Measurements from ENCODE around the gene CAV1.

The CAV1 gene

DNA sequence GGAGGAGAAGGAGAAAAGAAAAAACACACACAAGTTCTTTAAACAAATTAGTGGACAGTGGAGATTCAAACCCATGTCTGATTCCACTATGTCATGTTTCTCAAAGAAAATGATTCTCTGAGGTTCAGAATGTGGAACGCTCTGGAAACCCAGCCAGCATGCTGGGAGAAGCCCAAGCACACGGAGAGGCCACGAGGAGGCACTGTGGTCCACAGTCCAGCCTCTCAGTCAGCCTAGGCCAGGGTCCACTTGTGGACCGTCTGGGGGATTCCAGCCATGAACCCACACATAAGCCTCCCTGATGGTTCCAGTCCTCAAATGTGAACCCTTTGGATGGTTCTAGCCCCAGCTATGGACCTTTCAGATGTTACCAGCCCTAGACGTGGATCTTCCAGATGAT lies 73.4 kb downstream of the CAV1 start:
- no peaks in the 10 kb centered on the region for H3K27me3 ChIP-seq (ENCODE audit: control insufficient read depth in 1 of 2, insufficient read depth in 2 of 2, low read length in 2 of 2)
- H3K4me1 ChIP-seq (ENCODE audit: control insufficient read depth in 1 of 2, insufficient read depth in 2 of 2, low read length in 2 of 2) = peaks cover 0 to 5% of the 10 kb centered on the region in 2 donors
- no peak overlapping the region for H3K27ac ChIP-seq (ENCODE audit: low read depth, low read length)
- no peak overlapping the region for H3K4me3 ChIP-seq (ENCODE audit: low read depth in 1 of 2, low read length in 2 of 2)
- H3K9ac ChIP-seq (ENCODE audit: low read depth in 1 of 2, low read length in 2 of 2) = no peak overlapping the region
- no peaks in the 10 kb centered on the region for H3K36me3 ChIP-seq (ENCODE audit: control insufficient read depth in 1 of 2, insufficient read depth in 2 of 2, low read length in 2 of 2)
- H3K9me3 ChIP-seq (ENCODE audit: control insufficient read depth in 1 of 2, low read length in 2 of 2) = no peaks in the 10 kb centered on the region

GRCh38 chr7:116598861-116599260 lies 74.0 kb downstream of the CAV1 start:
- H3K9me3 ChIP-seq (ENCODE audit: control insufficient read depth in 1 of 2, low read length in 2 of 2) = no peaks in the 10 kb centered on the region
- no peaks in the 10 kb centered on the region for H3K4me1 ChIP-seq (ENCODE audit: control insufficient read depth in 1 of 2, insufficient read depth in 2 of 2, low read length in 2 of 2)
- H3K27ac ChIP-seq (ENCODE audit: low read depth, low read length) = no peak overlapping the region
- no peaks in the 10 kb centered on the region for H3K27me3 ChIP-seq (ENCODE audit: control insufficient read depth in 1 of 2, insufficient read depth in 2 of 2, low read length in 2 of 2)
- H3K9ac ChIP-seq (ENCODE audit: low read depth in 1 of 2, low read length in 2 of 2) = no peak overlapping the region
- no peaks in the 10 kb centered on the region for H3K36me3 ChIP-seq (ENCODE audit: control insufficient read depth in 1 of 2, insufficient read depth in 2 of 2, low read length in 2 of 2)
- no peak overlapping the region for H3K4me3 ChIP-seq (ENCODE audit: low read depth in 1 of 2, low read length in 2 of 2)

- Histone ChIP-seq H3K9me3 (ENCODE audit: control insufficient read depth in 1 of 2, low read length in 2 of 2) (no peaks in the 10 kb centered on the region), H3K9ac (ENCODE audit: low read depth in 1 of 2, low read length in 2 of 2) (no peak overlapping the region), H3K27ac (ENCODE audit: low read depth, low read length) (no peak overlapping the region), H3K27me3 (ENCODE audit: control insufficient read depth in 1 of 2, insufficient read depth in 2 of 2, low read length in 2 of 2) (no peaks in the 10 kb centered on the region), H3K4me3 (ENCODE audit: low read depth in 1 of 2, low read length in 2 of 2) (no peak overlapping the region), H3K4me1 (ENCODE audit: control insufficient read depth in 1 of 2, insufficient read depth in 2 of 2, low read length in 2 of 2) (no peaks in the 10 kb centered on the region), H3K36me3 (ENCODE audit: control insufficient read depth in 1 of 2, insufficient read depth in 2 of 2, low read length in 2 of 2) (no peaks in the 10 kb centered on the region)
Observed at GRCh38 chr7:116601426-116601825, 76.6 kb downstream of the CAV1 start.

DNA sequence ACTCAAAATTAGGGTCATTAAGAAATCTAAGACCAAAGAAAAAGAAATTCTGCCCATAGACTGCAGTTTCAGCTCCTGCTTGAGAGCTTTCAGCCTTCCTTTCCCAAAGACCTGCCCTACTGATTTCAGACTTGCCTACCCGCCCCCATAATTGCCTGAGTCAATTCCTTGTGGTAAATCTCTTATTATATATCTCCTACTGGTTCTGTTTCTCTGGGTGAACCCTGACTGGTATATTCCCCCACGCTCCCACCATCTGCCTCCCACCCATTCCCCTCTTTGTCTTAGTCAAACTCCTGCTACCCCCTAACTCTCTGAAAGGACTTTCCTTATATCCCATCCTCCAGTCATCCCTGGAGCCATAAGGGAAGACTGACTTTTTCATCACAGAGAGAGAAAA lies 82.5 kb downstream of the CAV1 start:
- H3K27me3 ChIP-seq (ENCODE audit: control insufficient read depth in 1 of 2, insufficient read depth in 2 of 2, low read length in 2 of 2) = no peaks in the 10 kb centered on the region
- H3K27ac ChIP-seq (ENCODE audit: low read depth, low read length) = no peak overlapping the region
- H3K36me3 ChIP-seq (ENCODE audit: control insufficient read depth in 1 of 2, insufficient read depth in 2 of 2, low read length in 2 of 2) = no peaks in the 10 kb centered on the region
- H3K9me3 ChIP-seq (ENCODE audit: control insufficient read depth in 1 of 2, low read length in 2 of 2) = no peaks in the 10 kb centered on the region
- no peak overlapping the region for H3K4me3 ChIP-seq (ENCODE audit: low read depth in 1 of 2, low read length in 2 of 2)
- no peaks in the 10 kb centered on the region for H3K4me1 ChIP-seq (ENCODE audit: control insufficient read depth in 1 of 2, insufficient read depth in 2 of 2, low read length in 2 of 2)
- H3K9ac ChIP-seq (ENCODE audit: low read depth in 1 of 2, low read length in 2 of 2) = no peak overlapping the region

DNA sequence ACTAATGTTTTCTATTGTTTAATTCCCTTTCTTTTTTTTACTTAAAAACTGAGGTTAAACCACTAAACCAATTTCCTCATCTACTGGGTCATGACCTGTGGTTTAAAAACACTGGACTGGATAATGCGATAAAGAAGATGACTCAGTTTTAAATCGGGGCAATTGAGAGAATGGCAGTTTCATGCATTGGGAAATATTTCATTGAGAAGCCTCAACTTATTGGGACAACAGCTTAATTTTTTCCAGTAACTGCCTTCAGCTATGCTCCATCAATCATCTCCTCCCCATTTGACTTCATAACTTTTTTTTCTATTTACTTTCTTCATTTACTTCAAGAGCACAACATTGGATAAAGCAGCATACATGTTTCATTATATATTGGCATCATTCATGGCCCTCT lies 85.4 kb downstream of the CAV1 start:
- Histone ChIP-seq H3K4me3 (ENCODE audit: low read depth in 1 of 2, low read length in 2 of 2) (no peak overlapping the region), H3K9ac (ENCODE audit: low read depth in 1 of 2, low read length in 2 of 2) (no peak overlapping the region), H3K9me3 (ENCODE audit: control insufficient read depth in 1 of 2, low read length in 2 of 2) (no peaks in the 10 kb centered on the region), H3K27ac (ENCODE audit: low read depth, low read length) (no peak overlapping the region), H3K27me3 (ENCODE audit: control insufficient read depth in 1 of 2, insufficient read depth in 2 of 2, low read length in 2 of 2) (no peaks in the 10 kb centered on the region), H3K4me1 (ENCODE audit: control insufficient read depth in 1 of 2, insufficient read depth in 2 of 2, low read length in 2 of 2) (peaks cover 9 to 10% of the 10 kb centered on the region in 2 donors), H3K36me3 (ENCODE audit: control insufficient read depth in 1 of 2, insufficient read depth in 2 of 2, low read length in 2 of 2) (no peaks in the 10 kb centered on the region)

GRCh38 chr7:116610721-116611120 lies 85.9 kb downstream of the CAV1 start:
- H3K9me3 ChIP-seq (ENCODE audit: control insufficient read depth in 1 of 2, low read length in 2 of 2) = no peaks in the 10 kb centered on the region
- no peak overlapping the region for H3K4me3 ChIP-seq (ENCODE audit: low read depth in 1 of 2, low read length in 2 of 2)
- H3K36me3 ChIP-seq (ENCODE audit: control insufficient read depth in 1 of 2, insufficient read depth in 2 of 2, low read length in 2 of 2) = no peaks in the 10 kb centered on the region
- no peak overlapping the region for H3K9ac ChIP-seq (ENCODE audit: low read depth in 1 of 2, low read length in 2 of 2)
- no peak overlapping the region for H3K27ac ChIP-seq (ENCODE audit: low read depth, low read length)
- H3K4me1 ChIP-seq (ENCODE audit: control insufficient read depth in 1 of 2, insufficient read depth in 2 of 2, low read length in 2 of 2) = peaks cover 9 to 10% of the 10 kb centered on the region in 2 donors
- H3K27me3 ChIP-seq (ENCODE audit: control insufficient read depth in 1 of 2, insufficient read depth in 2 of 2, low read length in 2 of 2) = no peaks in the 10 kb centered on the region
